Tibial nerve (tissue), 4 donors: ENCODE results near the gene SEPHS1.

Experiments used
- CTCF ChIP-seq, 5 experiments: fragments of 200-600 bp in 3 of 5; fragments of 450-650 bp in 2 of 5; sonication (generic) in 3 of 5; IDR thresholded peaks; one replicate each; pipeline ENCODE4 v1.5.1; 2016 to 2019; ENCODE audit warnings: antibody characterized with exemption in 5 of 5, mild to moderate bottlenecking in 3 of 5, moderate library complexity in 2 of 5
- EP300 ChIP-seq, 2 donors: sonication (generic); formaldehyde crosslinking; IDR thresholded peaks; one replicate each; pipeline ENCODE4 v1.6.1; 2017; ENCODE audit warnings: antibody characterized with exemption in 2 of 2, mild to moderate bottlenecking in 1 of 2
- POLR2A ChIP-seq, 2 donors: fragments of 450-650 bp; IDR thresholded peaks; one replicate each; pipeline ENCODE4 v1.6.1; 2017; ENCODE audit warnings: antibody characterized with exemption in 2 of 2, mild to moderate bottlenecking in 2 of 2, moderate library complexity in 2 of 2

GRCh38 chr10:13366891-13367290, 18.8 kb upstream of the SEPHS1 start:
- TF ChIP-seq CTCF (IDR thresholded peaks at IDR 0.05), result no peak
- TF ChIP-seq EP300 (IDR thresholded peaks at IDR 0.05), result no peak
- no peak for TF ChIP-seq POLR2A (IDR thresholded peaks at IDR 0.05)
